HepG2 (cell line): ENCODE results near the gene LRRC37A. TPM values are rescaled to one million over a fixed set of nuclear protein-coding genes. Genes with fewer than 3 reads are reported as not detected.

Experiments
- AGO2 ChIP-seq: fragments of 200-400 bp; formaldehyde crosslinking; optimal IDR thresholded peaks from 2 replicates; pipeline ENCODE3; 2017; ENCODE audit warnings: mild to moderate bottlenecking, low read depth, low read length, moderate library complexity
- BRCA1 ChIP-seq: sonication (generic); formaldehyde crosslinking; IDR thresholded peaks from 2 replicates; pipeline ENCODE4 v1.4.0; 2020; ENCODE audit warnings: missing genetic modification reagents
- CREB3 ChIP-seq: sonication (generic); formaldehyde crosslinking; IDR thresholded peaks from 2 replicates; pipeline ENCODE4 v1.5.0; 2020; ENCODE audit warnings: missing genetic modification reagents
- ELF4 ChIP-seq: sonication (generic); formaldehyde crosslinking; IDR thresholded peaks from 2 replicates; pipeline ENCODE4 v1.5.0; 2020; ENCODE audit warnings: missing genetic modification reagents, mild to moderate bottlenecking, moderate library complexity, borderline replicate concordance
- ESRRA ChIP-seq: sonication (generic); formaldehyde crosslinking; IDR thresholded peaks from 2 replicates; pipeline ENCODE4 v1.5.1; 2020; ENCODE audit warnings: mild to moderate bottlenecking, low read depth, missing genetic modification reagents
- FOXK1 ChIP-seq: sonication (generic); formaldehyde crosslinking; IDR thresholded peaks from 2 replicates; pipeline ENCODE4 v1.4.0; 2020; ENCODE audit warnings: low read depth, missing genetic modification reagents, borderline replicate concordance
- HNF4A ChIP-seq: sonication (generic); formaldehyde crosslinking; IDR thresholded peaks from 2 replicates; pipeline ENCODE4 v1.4.0; 2020; ENCODE audit warnings: missing genetic modification reagents
- PHF8 ChIP-seq: sonication (generic); formaldehyde crosslinking; IDR thresholded peaks from 2 replicates; pipeline ENCODE4 v1.5.0; 2020; ENCODE audit warnings: missing genetic modification reagents
- RARA ChIP-seq: IDR thresholded peaks from 2 replicates; pipeline ENCODE4 v1.6.1; 2016; ENCODE audit warnings: missing genetic modification reagents, missing compliant biosample characterization
- SIN3B ChIP-seq: fragments of 150-350 bp; IDR thresholded peaks from 2 replicates; pipeline ENCODE4 v1.6.1; 2014; ENCODE audit warnings: low read length
- USF2 ChIP-seq, 2 experiments: sonication (generic) in 1 of 2; formaldehyde crosslinking in 1 of 2; IDR thresholded peaks; 2 replicates each; pipeline versions ENCODE4 v1.5.1 to v1.6.1; 2011 to 2020; ENCODE audit warnings: borderline replicate concordance in 1 of 2, low read depth in 1 of 2, low read length in 1 of 2, mild to moderate bottlenecking in 1 of 2, missing genetic modification reagents in 1 of 2, moderate library complexity in 1 of 2
- ZFP41 ChIP-seq: sonication (generic); formaldehyde crosslinking; IDR thresholded peaks from 2 replicates; pipeline ENCODE4 v1.4.0; 2020; ENCODE audit warnings: mild to moderate bottlenecking, missing genetic modification reagents, borderline replicate concordance
- ZIK1 ChIP-seq: sonication (generic); formaldehyde crosslinking; IDR thresholded peaks from 2 replicates; pipeline ENCODE4 v1.5.0; 2020; ENCODE audit warnings: mild to moderate bottlenecking, low read depth, missing genetic modification reagents, borderline replicate concordance
- ZNF512B ChIP-seq: sonication (generic); formaldehyde crosslinking; IDR thresholded peaks from 2 replicates; pipeline ENCODE4 v1.5.1; 2020; ENCODE audit warnings: missing genetic modification reagents, mild to moderate bottlenecking, borderline replicate concordance
- ZNF800 ChIP-seq: sonication (generic); formaldehyde crosslinking; IDR thresholded peaks from 2 replicates; pipeline ENCODE4 v1.4.0; 2020; ENCODE audit warnings: missing genetic modification reagents
- ZNF883 ChIP-seq: sonication (generic); formaldehyde crosslinking; IDR thresholded peaks from 2 replicates; pipeline ENCODE4 v1.5.1; 2020; ENCODE audit warnings: mild to moderate bottlenecking, missing genetic modification reagents; ENCODE audit errors: not compliant biosample characterization
- polyA plus RNA-seq, 8 experiments: library from polyadenylated mRNA; depleted of rRNA in 3 of 8; stranded (reverse) in 7 of 8; unstranded in 1 of 8; fragments of >200 nt; fragmentation: Illumina TruSeq in 4 of 8; extraction: Trizol in 4 of 8; gene quantifications; 2 replicates each; pipeline versions ENCODE4 v1.2.1 to v1.2.3, GENCODE V29; 2011 to 2016; ENCODE audit warnings: low read depth in 4 of 8, missing spikeins in 1 of 8, mixed read lengths in 1 of 8; ENCODE audit not compliant: insufficient read depth in 1 of 8
- total RNA-seq, 5 experiments: library from RNA; depleted of rRNA; stranded (reverse); fragments of >200 nt; fragmentation: Illumina TruSeq; extraction: Trizol; gene quantifications; 2 replicates each; pipeline ENCODE4 v1.2.3, GENCODE V29; 2016; ENCODE audit warnings: low read depth in 1 of 5

LRRC37A gene
- total and polyA plus RNA-seq, 2 of the 13 experiments (the other 11 are each of a cell fraction or from before 2014, with no cell fraction given) = 0.97 to 1.3 TPM

GRCh38 chr17:46264456-46265198 is 30.3 kb upstream of the LRRC37A start (continued):
- TF ChIP-seq CREB3 (no peak), ZFP41 (CRISPR knock-in tag) (no peak), ZIK1 (no peak), ZNF800 (CRISPR knock-in tag) (no peak), USF2 (IDR thresholded peaks at IDR 0.05; ENCODE audit: low read depth, low read length) (no peak), USF2 (CRISPR knock-in tag; IDR thresholded peaks at IDR 0.05; ENCODE audit: borderline replicate concordance) (no peak), SIN3B (no peak), FOXK1 (CRISPR knock-in tag) (peak; percentile 15; the same call in 1 of the 2 replicates), BRCA1 (CRISPR knock-in tag) (no peak), ZNF512B (CRISPR knock-in tag) (no peak), HNF4A (no peak), PHF8 (CRISPR knock-in tag) (no peak), ESRRA (CRISPR knock-in tag) (no peak), AGO2 (no peak), ELF4 (CRISPR knock-in tag) (0 out of 2 replicates have a peak, but pooled peaks have one; percentile 46), RARA (CRISPR knock-in tag) (peak; percentile 9; the same call in 1 of the 2 replicates), ZNF883 (CRISPR knock-in tag) (no peak)
- TF ChIP-seq, all 625 proteins: peak for 6
